ENCODE data around the gene ELANE. TPM values are rescaled to one million over a fixed set of nuclear protein-coding genes. Genes with fewer than 3 reads are reported as not detected.

ELANE gene
- total and polyA plus RNA-seq, 9 of the 15 experiments (the other 6 are each of a cell fraction or from before 2014, with no cell fraction given), result not detected

- TF ChIP-seq ARHGAP35 (IDR thresholded peaks at IDR 0.05; ENCODE audit: partially characterized antibody) (no peak), POLR2G (IDR thresholded peaks at IDR 0.05; ENCODE audit: low read depth, low read length) (peak; percentile 70)
These were observed 16.5 kb downstream of the ELANE start (continued) for GRCh38 chr19:868458-869244.

DNA sequence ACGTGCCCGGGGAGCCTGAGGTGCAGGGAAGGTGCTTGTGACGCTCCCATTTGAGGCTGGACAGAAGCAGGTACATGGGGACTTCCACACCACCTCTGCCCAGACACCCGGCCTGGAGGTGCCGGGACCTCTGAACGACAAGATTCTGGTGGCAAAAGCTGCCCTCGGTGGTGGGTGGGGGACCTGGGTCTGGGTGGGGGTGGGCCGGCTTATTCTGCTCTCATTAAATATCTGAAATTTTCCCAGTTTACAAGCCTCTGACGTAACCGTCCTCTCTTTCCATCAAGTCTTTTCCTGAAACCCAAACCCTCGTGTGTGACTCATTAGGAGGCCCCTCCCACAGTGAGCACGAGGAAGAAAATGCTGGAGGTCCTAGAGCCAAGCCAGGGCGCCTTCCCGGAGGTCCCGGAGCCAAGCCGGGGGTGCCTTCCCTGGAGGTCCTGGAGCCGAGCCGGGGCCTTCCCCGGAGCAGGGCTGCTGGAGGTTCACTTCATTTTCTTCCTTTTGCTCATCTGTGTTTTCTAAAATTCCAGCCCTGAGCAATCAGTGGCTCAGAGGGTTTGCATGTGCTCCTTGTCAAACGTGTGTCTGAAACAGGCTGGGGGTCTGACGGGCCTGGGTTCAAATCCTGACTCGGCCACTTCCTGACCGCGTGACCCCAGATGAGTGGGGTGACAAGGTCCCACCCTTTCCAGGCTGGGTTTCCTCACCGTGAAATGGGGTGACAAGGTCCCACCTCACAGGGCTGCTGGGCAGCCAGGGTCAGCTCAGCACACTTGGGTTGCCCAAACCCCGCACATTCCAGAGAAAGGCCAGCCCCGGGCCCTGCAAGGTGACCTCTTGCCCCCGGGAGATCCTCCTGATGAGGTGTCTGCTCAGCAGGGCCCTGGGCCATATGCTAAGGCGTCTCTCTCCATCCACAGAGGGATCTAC is 17.4 kb downstream of the ELANE start:
- peak overlapping the region; percentile 59 for H3K27ac ChIP-seq (ENCODE audit: extremely low read depth, low read depth, low read length)
- BruUV-seq (replicated peaks), result TSS peak; percentile 30
- H3K9ac ChIP-seq (ENCODE audit: insufficient read depth in 1 of 2, low read depth in 2 of 2, low read length in 2 of 2), result peak overlapping the region; percentile 34 to 86; a peak in 3 of 4 replicates
- peaks cover 16 to 78% of the 10 kb centered on the region in 2 experiments for H3K4me1 ChIP-seq (replicated peaks in 1 of 2; ENCODE audit: control insufficient read depth in 2 of 2, insufficient read depth in 2 of 2, low read length in 2 of 2)
- WGBS (ENCODE audit: insufficient coverage, low coverage, missing lambda C conversion rate), result 65% methylated on average over 27 of the region's 29 CpGs
- ATAC-seq (no peak), DNase-seq (ENCODE audit: extremely low read depth in 1 of 4, low spot score in 3 of 4) (peak in 1 of 4 experiments; percentile 56), FAIRE-seq (peak; percentile 76)
- H3K9me3 ChIP-seq (replicated peaks; ENCODE audit: control insufficient read depth, insufficient read depth, low read depth, low read length), result no peaks in the 10 kb centered on the region
- H3K36me3 ChIP-seq (ENCODE audit: control insufficient read depth, insufficient read depth, low read length), result peaks cover 71% of the 10 kb centered on the region; the same call in 2 of the 3 replicates
- no peak overlapping the region for H2AFZ ChIP-seq (ENCODE audit: low read depth, low read length)
- no peaks in the 10 kb centered on the region for H3K9me1 ChIP-seq (ENCODE audit: control insufficient read depth, insufficient read depth, low read length)
- H3K4me3 ChIP-seq, result no peak overlapping the region
- no peaks in the 10 kb centered on the region; the same call in 1 of the 2 replicates for H4K20me1 ChIP-seq (replicated peaks; ENCODE audit: control insufficient read depth, insufficient read depth, low read length)
- no peaks in the 10 kb centered on the region for H3K79me2 ChIP-seq (ENCODE audit: control insufficient read depth, insufficient read depth, low read length)
- in situ Hi-C loops (cut with MboI), result no loop called here
- H3K4me2 ChIP-seq (ENCODE audit: insufficient read depth, low read length), result no peak overlapping the region
- POLR2A ChIA-PET, result interaction anchor here (0.5 to 0.6 kb wide), 2 partner anchors 47 to 71 kb away, joined by 4 read pairs; no protein-coding TSS in a partner anchor
- no peaks in the 10 kb centered on the region for H3K27me3 ChIP-seq (ENCODE audit: control insufficient read depth in 2 of 2, insufficient read depth in 2 of 2, low read length in 2 of 2)
- intact Hi-C loops (cut with micrococcal nuclease), result no loop called here
- CTCF ChIA-PET (ENCODE audit: low intra/inter-chr PET ratio), result no interaction called here
- no peak for TF ChIP-seq ZNF695 (CRISPR knock-in tag; IDR thresholded peaks at IDR 0.05)
- TF ChIP-seq, protein P1, sequence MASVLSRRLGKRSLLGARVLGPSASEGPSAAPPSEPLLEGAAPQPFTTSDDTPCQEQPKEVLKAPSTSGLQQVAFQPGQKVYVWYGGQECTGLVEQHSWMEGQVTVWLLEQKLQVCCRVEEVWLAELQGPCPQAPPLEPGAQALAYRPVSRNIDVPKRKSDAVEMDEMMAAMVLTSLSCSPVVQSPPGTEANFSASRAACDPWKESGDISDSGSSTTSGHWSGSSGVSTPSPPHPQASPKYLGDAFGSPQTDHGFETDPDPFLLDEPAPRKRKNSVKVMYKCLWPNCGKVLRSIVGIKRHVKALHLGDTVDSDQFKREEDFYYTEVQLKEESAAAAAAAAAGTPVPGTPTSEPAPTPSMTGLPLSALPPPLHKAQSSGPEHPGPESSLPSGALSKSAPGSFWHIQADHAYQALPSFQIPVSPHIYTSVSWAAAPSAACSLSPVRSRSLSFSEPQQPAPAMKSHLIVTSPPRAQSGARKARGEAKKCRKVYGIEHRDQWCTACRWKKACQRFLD (CRISPR knock-in tag; IDR thresholded peaks at IDR 0.05), result no peak
